IgD-negative memory B cell (primary cell): Measurements from ENCODE around the gene TNP1. TPM values are rescaled to one million over a fixed set of nuclear protein-coding genes. Genes with fewer than 3 reads are reported as not detected.

Experiments used
- H3K27ac Mint-ChIP-seq, 3 donors: one replicate each; pipeline ENCODE4 v1.8.0; 2020 to 2022; ENCODE audit warnings: mild to moderate bottlenecking in 3 of 3, mixed read lengths in 3 of 3, moderate library complexity in 1 of 3
- H3K27me3 Mint-ChIP-seq: one replicate; pipeline ENCODE4 v1.8.0; 2021; ENCODE audit warnings: mixed read lengths
- H3K36me3 Mint-ChIP-seq: one replicate; pipeline ENCODE4 v1.8.0; 2020; ENCODE audit warnings: mild to moderate bottlenecking, mixed read lengths
- H3K4me1 Mint-ChIP-seq, 3 donors: one replicate each; pipeline ENCODE4 v1.8.0; 2020 to 2022; ENCODE audit warnings: mixed read lengths in 3 of 3, mild to moderate bottlenecking in 1 of 3
- H3K4me3 Mint-ChIP-seq, 4 donors: one replicate each; pipeline ENCODE4 v1.8.0; 2020 to 2022; ENCODE audit warnings: mild to moderate bottlenecking in 4 of 4, mixed read lengths in 4 of 4, moderate library complexity in 3 of 4
- H3K9me3 Mint-ChIP-seq, 3 donors: one replicate each; pipeline ENCODE4 v1.8.0; 2020 to 2021; ENCODE audit warnings: mixed read lengths in 3 of 3, mild to moderate bottlenecking in 1 of 3
- polyA plus RNA-seq: library from polyadenylated mRNA; unstranded; fragments of 300-500 nt; fragmentation: Illumina TruSeq; gene quantifications from one replicate; pipeline ENCODE4 v1.2.3, GENCODE V29; 2021

TNP1 gene
- not detected for polyA plus RNA-seq

- H3K4me3 Mint-ChIP-seq, result no peak within 1 kb of the TSS
- H3K27ac Mint-ChIP-seq, result no peak within 1 kb of the TSS
Observed at GRCh38 chr2:216859944-216860343, at the start of gene TNP1. TNP1 (minus strand) TSS chr2:216860064; CDS start chr2:216860034, 30 bp downstream.

GRCh38 chr2:216908300-216908699, 48.4 kb upstream of the TNP1 start:
- Mint-ChIP-seq H3K27me3 (peaks cover under 1% of the 10 kb centered on the region), H3K27ac (no peak overlapping the region), H3K9me3 (peaks cover 3 to 11% (median 4%) of the 10 kb centered on the region in 3 donors), H3K4me3 (no peak overlapping the region), H3K4me1 (no peaks in the 10 kb centered on the region), H3K36me3 (peaks cover 1% of the 10 kb centered on the region)

More at GRCh38 chr2:216859944-216860343, at the start of gene TNP1:
- peaks cover 0 to 3% (median 0%) of the 10 kb centered on the region in 3 donors for H3K9me3 Mint-ChIP-seq
- H3K4me1 Mint-ChIP-seq, result peaks cover 0 to 2% (median 0%) of the 10 kb centered on the region in 3 donors
- H3K27me3 Mint-ChIP-seq, result peaks cover 3% of the 10 kb centered on the region
- no peaks in the 10 kb centered on the region for H3K36me3 Mint-ChIP-seq

- H3K4me1 Mint-ChIP-seq, result no peaks in the 10 kb centered on the region
- peaks cover 1% of the 10 kb centered on the region for H3K27me3 Mint-ChIP-seq
- H3K36me3 Mint-ChIP-seq, result peaks cover 1% of the 10 kb centered on the region
- H3K9me3 Mint-ChIP-seq, result peaks cover 6 to 21% (median 9%) of the 10 kb centered on the region in 3 donors
- H3K4me3 Mint-ChIP-seq, result no peak overlapping the region
- no peak overlapping the region for H3K27ac Mint-ChIP-seq
Observed at GRCh38 chr2:216905649-216906329, 45.9 kb upstream of the TNP1 start.

- Mint-ChIP-seq H3K4me1 (no peaks in the 10 kb centered on the region), H3K27me3 (peaks cover 1% of the 10 kb centered on the region), H3K27ac (no peak overlapping the region), H3K9me3 (peaks cover 6 to 21% (median 12%) of the 10 kb centered on the region in 3 donors), H3K36me3 (peaks cover 3% of the 10 kb centered on the region), H3K4me3 (no peak overlapping the region)
Observed at GRCh38 chr2:216904974-216905373, 45.1 kb upstream of the TNP1 start.

GRCh38 chr2:216904554-216904953, 44.7 kb upstream of the TNP1 start:
- H3K9me3 Mint-ChIP-seq, result peaks cover 6 to 21% (median 12%) of the 10 kb centered on the region in 3 donors
- no peak overlapping the region for H3K27ac Mint-ChIP-seq
- H3K4me3 Mint-ChIP-seq, result no peak overlapping the region
- H3K36me3 Mint-ChIP-seq, result peaks cover 3% of the 10 kb centered on the region
- peaks cover 1% of the 10 kb centered on the region for H3K27me3 Mint-ChIP-seq
- no peaks in the 10 kb centered on the region for H3K4me1 Mint-ChIP-seq

GRCh38 chr2:216903470-216903869, 43.6 kb upstream of the TNP1 start:
- Mint-ChIP-seq H3K9me3 (peaks cover 6 to 21% (median 12%) of the 10 kb centered on the region in 3 donors), H3K27me3 (peaks cover 1% of the 10 kb centered on the region), H3K36me3 (peaks cover 3% of the 10 kb centered on the region), H3K4me3 (no peak overlapping the region), H3K27ac (no peak overlapping the region), H3K4me1 (no peaks in the 10 kb centered on the region)

- no peak overlapping the region for H3K4me3 Mint-ChIP-seq
- no peaks in the 10 kb centered on the region for H3K4me1 Mint-ChIP-seq
Observed at GRCh38 chr2:216901273-216901672, 41.4 kb upstream of the TNP1 start.

GRCh38 chr2:216900406-216900805, 40.5 kb upstream of the TNP1 start:
- Mint-ChIP-seq H3K36me3 (peaks cover 3% of the 10 kb centered on the region), H3K9me3 (peaks cover 9 to 21% (median 15%) of the 10 kb centered on the region in 3 donors), H3K27ac (no peak overlapping the region), H3K4me1 (no peaks in the 10 kb centered on the region), H3K27me3 (peaks cover 4% of the 10 kb centered on the region), H3K4me3 (no peak overlapping the region)

More at GRCh38 chr2:216901273-216901672, 41.4 kb upstream of the TNP1 start:
- Mint-ChIP-seq H3K9me3 (peaks cover 9 to 21% (median 12%) of the 10 kb centered on the region in 3 donors), H3K36me3 (peaks cover 3% of the 10 kb centered on the region), H3K27me3 (peaks cover 1% of the 10 kb centered on the region), H3K27ac (no peak overlapping the region)

GRCh38 chr2:216897561-216898203, 37.8 kb upstream of the TNP1 start:
- Mint-ChIP-seq H3K27ac (no peak overlapping the region), H3K27me3 (peaks cover 3% of the 10 kb centered on the region), H3K4me3 (no peak overlapping the region), H3K36me3 (peaks cover 2% of the 10 kb centered on the region), H3K9me3 (peaks cover 2 to 8% (median 4%) of the 10 kb centered on the region in 3 donors), H3K4me1 (no peaks in the 10 kb centered on the region)

GRCh38 chr2:216890138-216890537, 30.3 kb upstream of the TNP1 start:
- no peaks in the 10 kb centered on the region for H3K4me1 Mint-ChIP-seq
- no peak overlapping the region for H3K4me3 Mint-ChIP-seq
- H3K36me3 Mint-ChIP-seq, result no peaks in the 10 kb centered on the region
- H3K27me3 Mint-ChIP-seq, result no peaks in the 10 kb centered on the region
- no peak overlapping the region for H3K27ac Mint-ChIP-seq
- peaks cover 0 to 6% (median 3%) of the 10 kb centered on the region in 3 donors for H3K9me3 Mint-ChIP-seq

- Mint-ChIP-seq H3K27me3 (no peaks in the 10 kb centered on the region), H3K36me3 (no peaks in the 10 kb centered on the region), H3K4me1 (no peaks in the 10 kb centered on the region), H3K9me3 (peaks cover 0 to 6% (median 3%) of the 10 kb centered on the region in 3 donors), H3K27ac (no peak overlapping the region), H3K4me3 (no peak overlapping the region)
Observed at GRCh38 chr2:216888887-216889622, 29.2 kb upstream of the TNP1 start.

- Mint-ChIP-seq H3K27me3 (no peaks in the 10 kb centered on the region), H3K27ac (no peak overlapping the region), H3K4me1 (no peaks in the 10 kb centered on the region), H3K4me3 (peak overlapping the region in 1 of 4 donors; percentile 67), H3K36me3 (no peaks in the 10 kb centered on the region), H3K9me3 (peaks cover 0 to 6% (median 3%) of the 10 kb centered on the region in 3 donors)
Observed at GRCh38 chr2:216888081-216888480, 28.2 kb upstream of the TNP1 start.

GRCh38 chr2:216887138-216887537, 27.3 kb upstream of the TNP1 start:
- Mint-ChIP-seq H3K9me3 (peaks cover 0 to 6% (median 3%) of the 10 kb centered on the region in 3 donors), H3K27ac (peak overlapping the region in 1 of 3 donors; percentile 17)

GRCh38 chr2:216885117-216885553, 25.3 kb upstream of the TNP1 start:
- Mint-ChIP-seq H3K9me3 (peaks cover 0 to 7% (median 3%) of the 10 kb centered on the region in 3 donors), H3K27ac (no peak overlapping the region), H3K36me3 (no peaks in the 10 kb centered on the region), H3K4me1 (no peaks in the 10 kb centered on the region), H3K27me3 (no peaks in the 10 kb centered on the region), H3K4me3 (no peak overlapping the region)

More at GRCh38 chr2:216887138-216887537, 27.3 kb upstream of the TNP1 start:
- H3K36me3 Mint-ChIP-seq, result no peaks in the 10 kb centered on the region
- H3K27me3 Mint-ChIP-seq, result no peaks in the 10 kb centered on the region
- no peak overlapping the region for H3K4me3 Mint-ChIP-seq
- H3K4me1 Mint-ChIP-seq, result no peaks in the 10 kb centered on the region

GRCh38 chr2:216884347-216884746, 24.5 kb upstream of the TNP1 start:
- Mint-ChIP-seq H3K4me1 (no peaks in the 10 kb centered on the region), H3K9me3 (peaks cover 0 to 7% (median 3%) of the 10 kb centered on the region in 3 donors), H3K27me3 (no peaks in the 10 kb centered on the region), H3K4me3 (no peak overlapping the region), H3K36me3 (no peaks in the 10 kb centered on the region), H3K27ac (no peak overlapping the region)
